NCI-H2081 (cell line): ENCODE data around the gene PRPF40A.

Experiments
- DNase-seq, 2 experiments: peaks; one replicate each; lab custom pipeline; 2025; lab: John Stamatoyannopoulos, UW

The PRPF40A gene

GRCh38 chr2:152651834-152652233 is 65.4 kb downstream of the PRPF40A start:
- DNase-seq = no peak

- DNase-seq = no peak
Measured at GRCh38 chr2:152650768-152651371, 66.4 kb downstream of the PRPF40A start.

- DNase-seq = no peak
Measured at GRCh38 chr2:152649997-152650396, 67.3 kb downstream of the PRPF40A start.

- DNase-seq = no peak
Measured at GRCh38 chr2:152648336-152648735, 68.9 kb downstream of the PRPF40A start.

GRCh38 chr2:152647552-152647951 is 69.7 kb downstream of the PRPF40A start:
- peak; percentile 21 to 64 for DNase-seq

GRCh38 chr2:152646775-152647174 is 70.5 kb downstream of the PRPF40A start:
- DNase-seq = no peak

GRCh38 chr2:152646264-152646663 is 71.0 kb downstream of the PRPF40A start:
- no peak for DNase-seq

- DNase-seq = no peak
Measured at GRCh38 chr2:152644189-152644873, 72.9 kb downstream of the PRPF40A start.

GRCh38 chr2:152638590-152638989 is 78.7 kb downstream of the PRPF40A start:
- no peak for DNase-seq

GRCh38 chr2:152638056-152638455 is 79.2 kb downstream of the PRPF40A start:
- DNase-seq = no peak

- no peak for DNase-seq
Measured at GRCh38 chr2:152637251-152637650, 80.0 kb downstream of the PRPF40A start.

GRCh38 chr2:152635635-152636298 is 81.5 kb downstream of the PRPF40A start:
- peak; percentile 51 to 64 for DNase-seq

GRCh38 chr2:152632736-152633135 is 84.5 kb downstream of the PRPF40A start:
- no peak for DNase-seq

- peak in 1 of 2 experiments; percentile 32 for DNase-seq
Measured at GRCh38 chr2:152630466-152630865, 86.8 kb downstream of the PRPF40A start.

GRCh38 chr2:152629202-152629601 is 88.1 kb downstream of the PRPF40A start:
- DNase-seq = no peak

- peak; percentile 1 to 25 for DNase-seq
Measured at GRCh38 chr2:152627351-152627957, 89.8 kb downstream of the PRPF40A start.

- DNase-seq = no peak
Measured at GRCh38 chr2:152626911-152627339, 90.3 kb downstream of the PRPF40A start.

GRCh38 chr2:152624805-152625204 is 92.5 kb downstream of the PRPF40A start:
- no peak for DNase-seq

- no peak for DNase-seq
Measured at GRCh38 chr2:152623775-152624174, 93.5 kb downstream of the PRPF40A start.

- DNase-seq = no peak
Measured at GRCh38 chr2:152623076-152623740, 94.1 kb downstream of the PRPF40A start.

GRCh38 chr2:152622219-152622618 is 95.0 kb downstream of the PRPF40A start:
- DNase-seq = no peak

- no peak for DNase-seq
Measured at GRCh38 chr2:152620985-152621384, 96.3 kb downstream of the PRPF40A start.
